Muscle of leg (tissue), 11 donors: Measurements from ENCODE around the gene SMPDL3A. TPM values are rescaled to one million over a fixed set of nuclear protein-coding genes. Genes with fewer than 3 reads are reported as not detected.

ENCODE experiments used
- DNase-seq: peaks from one replicate; pipeline ENCODE4 v3.0.0; 2013
- H3K27ac ChIP-seq: one replicate; pipeline ENCODE4 v1.5.1; 2013; ENCODE audit warnings: mild to moderate bottlenecking, low read length, control low read depth
- H3K27me3 ChIP-seq: one replicate; pipeline ENCODE4 v1.6.1; 2013; ENCODE audit warnings: low read length; ENCODE audit not compliant: control insufficient read depth, insufficient read depth
- H3K36me3 ChIP-seq: one replicate; pipeline ENCODE4 v1.6.1; 2013; ENCODE audit warnings: low read length; ENCODE audit not compliant: control insufficient read depth, insufficient read depth
- H3K4me1 ChIP-seq: one replicate; pipeline ENCODE4 v1.6.1; 2013; ENCODE audit warnings: low read length; ENCODE audit not compliant: control insufficient read depth, insufficient read depth
- H3K4me3 ChIP-seq: one replicate; pipeline ENCODE4 v1.5.1; 2013; ENCODE audit warnings: low read length, control low read depth
- H3K9me3 ChIP-seq: replicated peaks from 2 replicates; pipeline ENCODE4 v1.6.1; 2013; ENCODE audit warnings: low read depth, low read length; ENCODE audit not compliant: control insufficient read depth
- WGBS: methylation state at CpG from one replicate; pipeline ENCODE4 v1.1.5; 2013; ENCODE audit warnings: missing lambda C conversion rate; ENCODE audit not compliant: insufficient coverage; 5-methylcytosine and 5-hydroxymethylcytosine counted together
- polyA plus RNA-seq, 8 donors: library from polyadenylated mRNA; unstranded; fragments of 120-200 nt; gene quantifications; one replicate each; pipeline versions ENCODE4 v1.2.1 to v1.2.3, GENCODE V29; 2013; ENCODE audit warnings: inconsistent platforms in 1 of 8, low replicate concordance in 1 of 8; ENCODE audit not compliant: insufficient read length in 8 of 8, insufficient read depth in 1 of 8
- total RNA-seq: library from RNA; stranded (reverse); fragments of 120-200 nt; gene quantifications from one replicate; pipeline ENCODE4 v1.2.4, GENCODE V29; 2013

The SMPDL3A gene
- total and polyA plus RNA-seq, 9 donors: 10.2 to 20.5 (median 15.0) TPM

DNA sequence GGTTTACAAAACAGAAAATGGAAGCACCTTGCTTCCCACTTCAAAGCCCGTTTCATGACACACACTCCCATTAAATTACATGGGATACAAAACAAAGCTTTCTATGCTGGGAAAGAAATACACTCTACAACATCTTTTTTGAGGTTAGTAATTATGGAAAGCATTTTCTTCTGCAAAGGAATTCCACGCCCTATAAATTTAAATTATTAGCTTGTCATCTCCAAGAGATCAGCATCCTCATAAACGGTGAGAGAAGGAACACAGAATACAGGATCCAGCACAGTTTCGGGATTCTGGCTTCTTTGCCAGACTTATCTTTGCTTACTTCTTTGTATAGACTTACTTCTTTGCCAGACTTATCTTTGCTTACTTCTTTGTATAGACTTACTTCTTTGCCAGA, 1.3 kb upstream of the SMPDL3A start:
- no peaks in the 10 kb centered on the region for H3K36me3 ChIP-seq
- H3K4me1 ChIP-seq: peaks cover 15% of the 10 kb centered on the region
- no peaks in the 10 kb centered on the region for H3K9me3 ChIP-seq
- DNase-seq: no peak
- 0% methylated on average over 1 of the region's 4 CpGs for WGBS
- H3K27ac ChIP-seq: no peak overlapping the region
- H3K27me3 ChIP-seq: peaks cover 2% of the 10 kb centered on the region
- no peak overlapping the region for H3K4me3 ChIP-seq

DNA sequence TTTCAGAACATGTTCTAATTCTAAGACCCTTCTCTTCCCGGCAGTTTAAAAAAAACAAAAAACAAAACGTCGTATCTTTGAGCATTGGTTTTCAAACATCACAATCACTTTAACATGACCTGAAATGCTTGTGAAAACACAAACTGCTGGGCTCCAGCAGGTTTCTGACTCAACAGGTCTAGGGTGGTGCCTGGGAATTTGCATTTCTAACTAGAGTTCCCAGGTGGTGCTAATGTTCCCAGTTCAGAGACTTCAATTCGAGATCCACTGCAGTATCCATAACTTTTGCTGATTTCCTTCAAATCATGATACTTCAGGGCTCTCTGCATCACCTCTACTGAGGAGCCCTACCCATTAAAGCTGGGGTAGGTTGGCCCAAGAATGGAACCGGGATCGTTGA, 850 bp upstream of the SMPDL3A start:
- Histone ChIP-seq H3K36me3 (no peaks in the 10 kb centered on the region), H3K27me3 (peaks cover 2% of the 10 kb centered on the region), H3K27ac (peak overlapping the region; percentile 97), H3K4me1 (peaks cover 15% of the 10 kb centered on the region), H3K4me3 (no peak overlapping the region), H3K9me3 (no peaks in the 10 kb centered on the region)
- no peak for DNase-seq
- WGBS: 22% methylated on average over 3 of the region's 6 CpGs

DNA sequence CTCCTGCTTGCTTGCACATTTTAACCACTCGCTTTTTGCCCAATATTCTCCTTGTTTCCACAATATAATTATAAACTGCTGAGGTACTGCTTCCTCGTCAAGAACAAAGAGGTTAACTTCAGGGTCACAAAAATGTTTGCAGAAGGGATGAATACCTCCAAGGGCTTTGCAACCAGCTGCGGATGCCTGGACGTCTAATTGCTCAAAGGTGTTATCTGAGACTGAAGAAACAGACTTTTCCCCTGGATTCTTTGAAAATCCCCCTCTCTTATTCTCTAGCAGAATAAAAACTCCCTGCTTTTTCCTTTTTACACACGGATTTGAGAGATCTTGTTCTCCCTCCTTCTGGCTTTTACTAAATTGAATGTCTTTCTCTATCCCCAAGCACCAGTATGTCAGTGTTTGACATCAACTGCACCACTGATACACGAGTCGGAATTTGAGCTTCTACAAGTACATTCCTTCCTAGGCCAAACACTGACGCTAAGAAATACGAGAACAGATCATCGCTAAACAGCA, 336 bp upstream of the SMPDL3A start:
- Histone ChIP-seq H3K4me3 (peak overlapping the region; percentile 75), H3K36me3 (no peaks in the 10 kb centered on the region), H3K27ac (peak overlapping the region; percentile 97), H3K4me1 (peaks cover 15% of the 10 kb centered on the region), H3K27me3 (peaks cover 2% of the 10 kb centered on the region), H3K9me3 (no peaks in the 10 kb centered on the region)
- WGBS: 6% methylated on average over 8 of the region's 10 CpGs
- DNase-seq: peak; percentile 90

DNA sequence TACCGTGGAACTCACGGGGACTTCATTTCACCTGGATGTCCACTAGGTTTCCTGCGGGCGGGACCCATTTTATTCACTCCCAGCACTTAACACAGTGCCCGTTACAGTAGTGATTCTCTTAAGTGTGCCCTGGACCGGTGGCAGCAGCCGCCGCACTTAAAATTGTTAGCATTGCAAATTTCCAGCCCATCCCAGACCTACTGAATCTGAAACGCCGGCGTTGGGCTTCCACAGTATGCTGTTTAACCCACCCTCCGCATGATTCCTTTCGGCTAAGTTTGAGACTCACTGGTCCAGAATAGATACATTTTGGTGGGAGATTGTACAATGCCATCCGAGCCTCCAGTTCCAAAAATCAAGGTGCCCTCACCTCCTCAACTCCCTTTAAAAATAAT, 967 bp downstream of the SMPDL3A start:
- Histone ChIP-seq H3K9me3 (no peaks in the 10 kb centered on the region), H3K36me3 (no peaks in the 10 kb centered on the region), H3K27ac (peak overlapping the region; percentile 97), H3K27me3 (peaks cover 2% of the 10 kb centered on the region), H3K4me1 (peaks cover 15% of the 10 kb centered on the region), H3K4me3 (peak overlapping the region; percentile 75)
- 0% methylated on average over 11 of the region's 14 CpGs for WGBS
- peak; percentile 31 for DNase-seq

DNA sequence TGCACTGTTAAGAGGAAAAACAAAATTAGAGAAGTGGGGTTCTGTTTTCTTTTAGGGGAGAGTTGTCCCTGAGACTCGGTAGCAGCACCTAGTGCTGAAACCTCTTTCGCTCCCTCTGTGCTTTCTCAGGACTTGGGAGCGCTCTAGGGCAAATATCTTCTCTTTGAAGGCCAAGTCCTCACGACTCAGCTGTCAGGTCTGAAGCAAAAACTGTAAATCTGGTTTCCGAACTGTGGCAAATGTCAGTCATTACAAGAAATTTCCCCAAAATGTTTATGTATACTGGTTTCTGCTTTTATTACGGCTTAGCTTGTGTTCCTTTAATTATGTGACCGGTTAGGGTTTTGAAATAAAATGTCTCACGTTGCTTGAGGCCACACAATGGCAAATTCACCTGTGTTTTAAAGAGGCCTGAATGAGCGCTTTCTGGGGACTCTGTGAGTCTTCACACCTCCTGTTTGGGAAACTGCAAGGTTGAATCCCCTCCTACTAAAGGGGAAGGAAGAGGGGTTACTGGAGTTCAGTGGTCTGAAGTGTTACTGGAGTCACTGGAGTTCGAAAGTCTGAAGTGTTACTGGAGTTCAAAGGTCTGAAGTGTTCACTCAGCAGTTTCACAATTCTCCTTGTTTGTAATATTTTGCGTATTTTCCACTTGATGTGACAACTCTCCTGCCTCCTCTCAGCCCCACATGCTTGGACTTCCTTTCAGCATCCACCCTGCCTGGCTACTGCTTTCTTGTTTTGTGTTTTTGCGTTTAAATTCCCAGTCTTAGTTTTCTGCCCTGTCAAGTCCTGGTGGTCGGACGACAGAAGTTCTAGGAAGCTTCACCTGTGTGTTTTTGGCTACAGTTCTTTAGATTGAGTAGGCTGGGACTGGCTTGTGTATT, 1.6 kb downstream of the SMPDL3A start:
- Histone ChIP-seq H3K27me3 (peaks cover 2% of the 10 kb centered on the region), H3K36me3 (no peaks in the 10 kb centered on the region), H3K4me3 (peak overlapping the region; percentile 75), H3K27ac (peak overlapping the region; percentile 97), H3K4me1 (peaks cover 15% of the 10 kb centered on the region), H3K9me3 (no peaks in the 10 kb centered on the region)
- 28% methylated on average over 7 of the region's 14 CpGs for WGBS
- peak; percentile 70 for DNase-seq

DNA sequence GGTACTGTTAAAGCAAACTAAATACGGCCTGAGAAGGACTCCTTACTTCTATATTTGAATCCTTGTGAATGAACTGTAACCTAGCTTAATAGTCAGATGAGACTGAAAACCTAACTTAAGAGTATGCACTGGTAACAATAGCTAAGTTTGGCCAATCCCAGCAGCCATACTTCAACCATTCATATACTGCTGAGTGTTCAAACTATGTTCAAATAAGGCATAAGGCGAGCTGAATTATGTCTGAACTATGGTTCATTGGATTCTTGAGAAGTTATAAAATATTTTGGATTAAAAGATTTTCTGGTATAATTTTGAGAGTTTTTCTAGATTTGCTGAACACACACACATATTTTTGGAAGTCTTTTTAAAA, 2.2 kb downstream of the SMPDL3A start:
- Histone ChIP-seq H3K9me3 (no peaks in the 10 kb centered on the region), H3K36me3 (no peaks in the 10 kb centered on the region), H3K27ac (no peak overlapping the region), H3K4me3 (no peak overlapping the region), H3K4me1 (peaks cover 15% of the 10 kb centered on the region), H3K27me3 (peaks cover 2% of the 10 kb centered on the region)
- DNase-seq: no peak
- no CpG with 5 or more reads among the region's 2 CpGs for WGBS

DNA sequence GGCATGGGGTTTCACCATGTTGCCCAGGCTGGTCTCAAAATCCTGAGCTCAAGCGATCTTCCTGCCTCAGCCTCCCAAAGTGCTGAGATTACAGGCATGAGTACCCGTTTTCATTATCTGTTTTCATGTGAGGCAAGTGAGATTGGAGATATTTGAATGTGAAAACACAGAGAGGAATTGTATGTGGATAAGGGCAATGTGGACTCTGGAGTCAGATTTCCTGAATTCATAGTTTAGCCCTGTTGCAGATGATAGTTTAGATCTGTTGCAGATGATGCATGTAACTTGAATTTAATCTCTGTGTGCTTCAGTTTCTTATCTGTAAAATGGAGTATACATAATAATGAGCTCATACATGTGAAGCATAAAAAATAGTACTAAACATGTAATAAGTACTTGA, 3.7 kb downstream of the SMPDL3A start:
- Histone ChIP-seq H3K4me3 (no peak overlapping the region), H3K36me3 (no peaks in the 10 kb centered on the region), H3K9me3 (no peaks in the 10 kb centered on the region), H3K4me1 (peaks cover 15% of the 10 kb centered on the region), H3K27me3 (peaks cover 2% of the 10 kb centered on the region), H3K27ac (no peak overlapping the region)
- DNase-seq: no peak
- WGBS: 76% methylated on average over 2 of the region's 2 CpGs

DNA sequence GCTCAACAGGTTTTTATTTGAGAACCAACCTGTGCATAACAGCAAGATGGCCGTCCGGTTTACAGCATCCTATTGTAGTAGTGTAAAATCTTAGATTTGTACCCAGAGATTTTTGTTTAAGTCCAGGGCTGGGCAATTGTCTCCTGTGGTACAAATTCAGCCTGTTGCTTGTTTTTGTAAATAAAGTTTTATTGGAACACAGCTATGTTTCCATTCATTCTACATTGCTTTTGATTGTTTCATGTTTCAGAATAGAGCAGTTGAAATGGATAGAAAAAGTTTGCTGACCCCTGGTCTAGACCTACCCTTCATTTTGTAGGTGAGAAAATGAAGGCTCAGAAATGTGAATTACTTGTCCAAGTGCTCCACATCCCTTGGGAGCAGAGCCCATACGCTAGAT, 8.5 kb downstream of the SMPDL3A start:
- 83% methylated on average over 1 of the region's 3 CpGs for WGBS
- Histone ChIP-seq H3K27me3 (no peaks in the 10 kb centered on the region), H3K4me3 (no peak overlapping the region), H3K27ac (no peak overlapping the region), H3K4me1 (no peaks in the 10 kb centered on the region), H3K36me3 (peaks cover 2% of the 10 kb centered on the region), H3K9me3 (no peaks in the 10 kb centered on the region)
- DNase-seq: no peak

DNA sequence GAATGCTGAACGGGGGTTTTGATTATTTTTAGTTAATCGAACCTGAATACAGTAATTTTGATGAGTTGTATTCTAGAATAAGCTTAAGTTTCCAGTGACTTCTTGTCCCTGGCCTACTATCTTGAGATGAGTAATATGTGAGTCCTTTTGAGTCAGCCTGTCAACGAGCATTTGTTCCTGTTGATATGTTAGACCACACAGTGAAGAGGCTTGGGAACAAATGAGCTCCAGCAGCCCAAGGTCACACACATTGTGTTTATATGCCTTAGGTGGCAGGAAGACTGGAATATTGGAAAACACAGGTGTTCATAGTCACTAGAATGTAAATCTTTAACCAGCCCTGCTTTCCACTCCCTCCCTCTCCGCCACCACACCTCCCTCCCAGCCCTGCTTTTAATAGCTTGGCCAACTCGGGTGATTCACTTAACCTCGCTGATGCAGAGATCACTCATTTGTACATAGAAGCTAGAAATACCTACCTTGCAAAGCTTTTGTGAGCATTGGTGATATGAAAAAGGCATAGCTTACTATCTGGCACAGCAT, 9.1 kb downstream of the SMPDL3A start:
- Histone ChIP-seq H3K27me3 (no peaks in the 10 kb centered on the region), H3K9me3 (no peaks in the 10 kb centered on the region), H3K4me3 (no peak overlapping the region), H3K4me1 (no peaks in the 10 kb centered on the region), H3K27ac (no peak overlapping the region), H3K36me3 (peaks cover 2% of the 10 kb centered on the region)
- WGBS: 49% methylated on average over 4 of the region's 6 CpGs
- DNase-seq: no peak

DNA sequence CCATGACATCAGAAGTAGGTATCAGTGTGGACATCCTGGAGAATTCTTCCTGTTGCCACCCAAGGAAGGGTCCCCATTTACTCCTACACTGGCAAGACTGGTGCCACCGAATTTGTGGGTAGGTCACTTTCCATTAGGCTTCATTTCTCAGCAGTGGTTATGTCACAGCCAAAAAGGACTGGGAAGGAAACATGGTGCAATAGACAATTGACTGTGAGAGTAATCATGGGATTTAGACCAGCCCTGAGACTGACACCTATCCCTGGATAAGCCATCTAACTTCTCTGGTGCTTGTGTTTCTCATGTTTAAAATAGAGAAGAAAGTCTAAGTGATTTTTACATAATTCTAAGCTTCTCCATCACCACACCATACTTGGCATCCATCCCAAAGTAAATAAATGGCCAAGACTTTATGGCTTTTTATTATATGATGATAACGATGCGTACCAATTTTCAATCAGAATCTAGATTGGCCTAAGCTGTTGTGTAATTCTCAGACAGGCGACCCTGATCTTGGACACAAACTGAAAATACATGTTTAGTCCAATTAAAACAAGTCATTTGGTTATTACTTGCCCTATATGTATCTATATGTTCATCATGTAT, 10.2 kb downstream of the SMPDL3A start:
- H3K4me3 ChIP-seq: no peak overlapping the region
- no peaks in the 10 kb centered on the region for H3K4me1 ChIP-seq
- H3K27me3 ChIP-seq: no peaks in the 10 kb centered on the region
- 71% methylated on average over 1 of the region's 4 CpGs for WGBS
- DNase-seq: no peak
- peaks cover 2% of the 10 kb centered on the region for H3K36me3 ChIP-seq
- H3K27ac ChIP-seq: no peak overlapping the region
- no peaks in the 10 kb centered on the region for H3K9me3 ChIP-seq
